Activated CD8-positive, alpha-beta memory T cell treated with anti-CD3 and anti-CD28 coated beads for 4 hours (primary cell): Measurements from ENCODE around the gene STRN4.
"Not testable (repeated sequence)": the region's sequence is repeated elsewhere in the genome, so short reads cannot be mapped to it uniquely, and the experiment has no call there.

ENCODE experiments used
- DNase-seq, 2 donors: peaks; one replicate each; pipeline ENCODE4 v3.0.0-alpha.2; 2020; ENCODE audit warnings: low read depth in 2 of 2

The STRN4 gene

GRCh38 chr19:46746281-46747057 lies at the start of gene STRN4:
Gene STRN4, minus strand, starts transcription at chr19:46746450. Its CDS starts 20 bp downstream, at chr19:46746430.
- peak in 1 of 2 donors; percentile 27 for DNase-seq

DNA sequence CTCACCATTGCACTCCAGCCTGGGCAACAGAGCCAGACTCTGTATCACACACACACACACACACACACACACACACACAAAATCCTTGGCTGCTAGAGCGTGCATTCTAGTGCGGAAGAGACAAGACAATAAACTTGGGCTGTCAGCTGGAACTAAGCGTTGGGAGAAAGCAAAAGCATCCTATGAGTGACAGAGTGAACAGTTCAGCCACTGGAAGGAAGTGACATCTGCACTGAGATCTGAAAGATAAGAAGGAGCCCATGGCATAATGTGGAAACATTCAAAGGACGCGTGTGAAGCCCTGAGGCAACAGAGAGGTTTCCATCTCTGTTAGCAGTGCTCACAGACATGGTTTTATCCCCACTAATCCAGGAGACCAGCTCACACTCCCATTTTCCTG lies 45.7 kb upstream of the STRN4 start:
- no peak for DNase-seq

- DNase-seq = no peak
Measured at GRCh38 chr19:46789371-46789770, 43.1 kb upstream of the STRN4 start.

DNA sequence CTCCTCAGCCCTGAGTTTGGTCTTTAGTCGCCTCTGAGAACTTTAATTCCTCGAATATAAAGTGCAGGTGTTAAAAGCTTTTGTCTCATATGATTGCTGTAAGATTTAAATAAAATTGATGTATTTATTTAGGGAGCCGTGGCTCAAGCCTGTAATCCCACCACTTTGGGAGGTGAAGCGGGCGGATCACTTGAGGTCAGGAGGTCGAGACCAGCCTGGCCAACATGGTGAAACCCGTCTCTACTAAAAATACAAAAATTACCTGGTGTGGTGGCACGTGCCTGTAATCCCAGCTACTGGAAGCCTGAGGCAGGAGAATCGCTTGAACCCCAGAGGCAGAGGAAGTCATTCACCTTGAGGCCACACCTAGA lies 42.7 kb upstream of the STRN4 start:
- DNase-seq = no peak

GRCh38 chr19:46788262-46788967 lies 42.2 kb upstream of the STRN4 start, which contains the start of gene SLC1A5:
Gene SLC1A5, minus strand, starts transcription at chr19:46788594. Its CDS starts 629 bp downstream, at chr19:46787965.
- DNase-seq = peak; percentile 98 to 99

- DNase-seq = no peak
Measured at GRCh38 chr19:46787331-46788261, 41.3 kb upstream of the STRN4 start.

DNA sequence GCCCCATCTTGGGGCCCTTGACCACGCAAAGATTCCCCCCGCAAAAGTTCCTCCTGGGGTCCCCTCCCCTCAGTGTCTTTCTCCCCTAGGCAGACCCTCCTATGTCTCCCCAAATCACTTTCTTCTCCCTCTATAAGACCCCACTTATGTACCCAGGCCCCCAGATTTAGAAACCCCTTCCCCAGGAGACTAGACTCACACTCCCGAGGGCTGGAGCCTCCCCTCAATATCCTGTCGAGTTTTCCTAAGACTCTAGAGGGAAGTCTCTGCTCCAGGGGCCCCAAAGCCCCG lies 40.7 kb upstream of the STRN4 start:
- no peak for DNase-seq

DNA sequence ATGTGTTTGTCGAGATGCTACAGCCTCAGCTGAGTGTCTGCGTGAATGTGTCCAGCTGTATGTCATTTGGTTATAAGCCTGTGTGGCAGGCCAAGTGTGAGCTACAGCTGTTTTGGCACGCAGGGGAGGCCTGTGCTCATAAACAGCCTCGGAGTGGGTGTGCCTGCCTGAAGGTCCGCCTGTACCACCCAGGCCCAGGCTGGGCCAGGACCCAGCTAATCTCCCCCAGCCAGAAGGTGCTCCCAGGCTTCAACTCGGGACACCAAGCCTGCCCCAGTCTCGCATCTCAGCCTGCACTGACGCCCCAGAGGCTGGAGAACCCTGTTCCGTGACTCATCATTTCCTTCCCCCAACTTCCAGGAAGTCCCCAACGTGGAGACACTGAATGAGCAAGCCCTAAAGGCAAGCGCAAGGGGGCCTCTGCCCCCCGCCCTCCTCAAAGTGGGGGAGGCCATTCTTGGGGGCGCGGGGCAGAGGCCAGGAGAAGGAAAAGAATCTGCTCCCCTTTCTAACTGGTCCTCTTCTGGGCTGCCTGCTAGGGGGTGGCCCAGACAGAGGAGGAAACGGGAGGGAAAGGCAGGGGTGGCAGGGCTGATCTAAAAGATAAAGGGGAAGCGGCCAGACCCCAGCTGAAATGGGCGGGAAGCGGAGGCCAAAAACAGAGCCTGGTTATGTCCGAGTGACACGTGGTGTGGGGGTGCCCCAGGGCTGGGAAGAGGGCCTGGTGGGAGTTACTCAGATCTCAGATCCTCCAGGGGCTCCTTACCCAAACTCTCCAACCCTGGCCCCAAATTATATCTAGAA lies 40.2 kb upstream of the STRN4 start:
- DNase-seq = peak; percentile 73 to 87

DNA sequence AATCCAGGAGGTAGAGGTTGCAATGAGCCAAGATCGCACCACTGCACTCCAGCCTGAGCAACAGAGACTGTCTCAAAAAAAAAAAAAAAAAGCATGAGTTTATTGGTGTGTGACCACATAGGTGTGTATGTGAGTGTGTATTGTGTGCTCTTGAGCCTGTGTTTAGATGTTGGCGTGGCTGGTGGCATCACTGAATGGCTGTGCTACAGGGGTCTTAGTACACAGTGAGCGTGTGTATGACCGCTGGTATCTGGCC lies 39.7 kb upstream of the STRN4 start:
- no peak for DNase-seq

- no peak for DNase-seq
Measured at GRCh38 chr19:46785054-46785979, 39.1 kb upstream of the STRN4 start.

DNA sequence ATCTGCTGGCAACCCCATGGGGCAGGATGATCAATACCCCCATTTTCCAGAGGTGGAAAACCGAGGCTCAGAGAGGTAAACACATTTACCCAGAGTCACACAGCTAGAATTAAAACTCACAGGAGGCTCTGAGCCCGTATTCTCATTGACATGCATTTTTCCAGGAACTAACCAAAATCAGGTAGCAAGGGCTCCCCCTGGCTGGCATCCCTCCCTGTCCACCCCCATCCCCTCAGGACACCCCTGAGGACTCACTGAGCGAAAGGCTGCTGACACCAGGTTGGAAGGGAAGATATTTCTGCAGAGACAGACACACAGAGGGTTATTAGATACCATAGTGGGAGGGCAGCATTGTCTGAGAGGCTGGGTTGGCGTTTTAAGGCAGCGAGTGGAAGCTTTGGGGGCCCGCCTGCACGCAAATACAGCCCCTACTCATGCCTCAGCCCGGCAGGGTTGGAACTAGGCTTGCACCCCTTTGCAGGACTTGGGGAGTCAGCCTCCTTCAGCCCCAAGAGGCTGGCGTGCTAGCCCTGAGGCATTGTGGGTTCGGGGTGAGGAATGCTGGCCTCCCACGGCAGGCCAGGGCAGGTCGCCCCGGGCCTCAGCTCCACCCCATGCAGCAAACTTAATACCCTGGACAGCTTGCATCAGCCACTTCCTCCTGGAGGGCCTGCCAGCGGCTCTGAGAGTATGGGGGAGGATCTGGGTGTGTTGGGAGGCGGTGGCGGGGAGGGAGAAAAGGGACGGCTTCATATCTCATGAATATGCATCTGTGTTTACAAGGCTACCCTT lies 38.2 kb upstream of the STRN4 start:
- DNase-seq = no peak

DNA sequence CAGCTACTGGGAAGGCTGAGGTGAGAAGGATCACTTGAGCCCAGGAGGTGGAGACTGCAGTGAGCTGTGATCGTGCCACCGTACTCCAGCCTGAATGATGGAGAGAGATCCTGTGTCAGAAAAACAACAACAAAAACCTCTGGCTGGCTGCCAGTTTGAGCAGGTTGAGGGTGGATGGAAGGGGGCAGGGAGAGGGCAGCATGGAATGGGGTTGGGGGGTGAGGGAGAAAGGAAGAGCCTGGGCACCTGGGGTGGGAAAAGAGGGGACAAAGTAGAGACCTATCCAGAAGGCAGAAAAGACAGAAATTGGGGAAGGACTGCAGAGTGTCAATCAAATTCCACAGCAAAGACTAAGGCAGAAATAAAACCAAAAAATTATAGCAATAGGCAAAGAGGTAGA lies 37.4 kb upstream of the STRN4 start:
- DNase-seq = no peak

GRCh38 chr19:46782355-46783019 lies 36.2 kb upstream of the STRN4 start:
- no peak for DNase-seq

DNA sequence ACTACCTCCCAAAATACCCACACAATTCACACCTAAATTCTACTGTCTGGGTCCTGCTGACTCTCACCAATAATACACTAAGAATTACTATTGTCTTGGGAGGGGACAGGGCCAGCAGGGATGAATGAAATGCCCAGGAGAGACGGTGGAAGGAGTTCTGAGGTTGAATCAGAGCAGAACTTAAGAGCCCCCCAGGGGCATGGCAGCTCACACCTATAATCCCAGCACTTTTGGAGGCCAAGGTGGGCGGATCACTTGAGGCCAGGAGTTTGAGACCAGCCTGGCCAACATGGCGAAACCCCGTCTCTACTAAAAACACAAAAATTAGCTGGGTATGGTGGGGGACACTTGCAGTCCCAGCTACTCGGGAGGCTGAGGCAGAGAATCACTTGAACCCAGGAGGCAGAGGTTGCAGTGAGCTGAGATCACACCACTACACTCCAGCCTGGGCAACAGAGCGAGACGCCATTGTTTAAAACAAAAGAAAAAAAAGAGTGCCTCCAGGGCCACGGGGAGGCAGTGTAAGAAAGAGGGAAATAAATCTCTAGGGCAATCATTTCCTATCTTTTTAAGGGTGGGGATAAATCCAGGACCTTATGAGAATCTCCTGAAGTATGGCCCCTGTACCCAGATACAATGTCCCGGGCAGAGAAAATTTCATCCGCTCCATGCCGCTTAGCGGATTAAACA lies 31.9 kb upstream of the STRN4 start:
- not testable (repeated sequence) for DNase-seq

- DNase-seq = no peak
Measured at GRCh38 chr19:46776927-46777911, 31.0 kb upstream of the STRN4 start.

DNA sequence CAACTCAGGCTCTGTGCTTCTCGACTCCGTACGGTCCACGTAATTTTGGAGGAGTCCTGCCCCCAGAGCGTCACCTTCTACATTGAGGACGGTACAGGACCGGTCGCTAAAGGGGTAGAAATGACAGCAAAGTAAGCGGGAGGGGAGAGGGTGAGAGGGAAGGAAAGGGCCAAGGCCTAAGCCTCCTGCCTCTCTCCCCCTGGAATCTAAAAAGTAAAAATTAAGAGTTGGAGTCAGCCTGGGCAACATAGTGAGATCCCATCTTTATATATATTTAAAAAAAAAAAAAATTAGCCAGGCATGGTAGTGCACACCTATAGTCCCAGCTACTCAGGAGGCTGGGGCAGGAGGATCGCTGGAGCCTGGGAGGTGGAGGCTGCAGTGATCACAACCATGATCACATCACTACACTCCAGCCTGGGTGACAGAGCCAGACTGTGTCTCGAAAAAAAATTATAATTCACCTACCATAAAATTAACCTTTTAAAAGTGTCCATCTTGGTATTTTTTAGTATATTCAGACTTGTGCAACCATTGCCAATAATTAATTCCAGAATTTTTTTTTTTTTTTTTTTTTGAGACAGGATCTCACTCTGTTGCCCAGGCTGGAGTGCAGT lies 29.5 kb upstream of the STRN4 start:
- DNase-seq = no peak

GRCh38 chr19:46773018-46773399 lies 26.8 kb upstream of the STRN4 start:
- DNase-seq = no peak
